Loucy (cell line): ENCODE data around the gene ARMC12.

Experiments
- H2AFZ ChIP-seq: fragments of 200-600 bp; sonication (generic); 2 replicates; pipeline ENCODE4 v1.6.0; 2016; ENCODE audit warnings: antibody characterized with exemption, mild to moderate bottlenecking, low read length, moderate library complexity
- H3F3A ChIP-seq: fragments of 200-600 bp; 2 replicates; pipeline ENCODE4 v1.6.0; 2016; ENCODE audit warnings: antibody characterized with exemption, low read depth, mild to moderate bottlenecking
- H3K27me3 ChIP-seq: fragments of 200-600 bp; sonication (generic); 2 replicates; pipeline ENCODE4 v1.6.1; 2014; ENCODE audit warnings: low read length, mild to moderate bottlenecking; ENCODE audit not compliant: insufficient read depth, poor library complexity, severe bottlenecking
- H3K36me3 ChIP-seq: fragments of 200-600 bp; sonication (generic); 2 replicates; pipeline ENCODE4 v1.6.1; 2016; ENCODE audit warnings: low read length; ENCODE audit not compliant: insufficient read depth
- H3K4me1 ChIP-seq: fragments of 200-600 bp; sonication (generic); 2 replicates; pipeline ENCODE4 v1.5.1; 2014; ENCODE audit warnings: low read length, mild to moderate bottlenecking; ENCODE audit not compliant: insufficient read depth, poor library complexity, severe bottlenecking
- H3K4me2 ChIP-seq: fragments of 200-600 bp; sonication (generic); 2 replicates; pipeline ENCODE4 v1.6.0; 2014; ENCODE audit warnings: antibody characterized with exemption, low read length, low read depth, mild to moderate bottlenecking; ENCODE audit not compliant: poor library complexity, severe bottlenecking
- H3K4me3 ChIP-seq: fragments of 200-600 bp; sonication (generic); 2 replicates; pipeline ENCODE4 v1.5.1; 2014; ENCODE audit warnings: low read length, mild to moderate bottlenecking, mixed read lengths; ENCODE audit not compliant: poor library complexity, severe bottlenecking
- H3K79me2 ChIP-seq: fragments of 200-600 bp; sonication (generic); 2 replicates; pipeline ENCODE4 v1.6.1; 2014; ENCODE audit warnings: low read length; ENCODE audit not compliant: insufficient read depth
- H3K9ac ChIP-seq: fragments of 200-600 bp; sonication (generic); 2 replicates; pipeline ENCODE4 v1.6.0; 2014; ENCODE audit warnings: mild to moderate bottlenecking, low read depth, low read length, moderate library complexity; ENCODE audit not compliant: poor library complexity, severe bottlenecking
- H3K9me2 ChIP-seq: fragments of 200-600 bp; sonication (generic); replicated peaks from 2 replicates; pipeline ENCODE4 v1.6.1; 2016; ENCODE audit warnings: low read depth, low read length, mixed read lengths
- H3K9me3 ChIP-seq: fragments of 200-600 bp; sonication (generic); 2 replicates; pipeline ENCODE4 v1.6.1; 2014; ENCODE audit warnings: mild to moderate bottlenecking, antibody characterized with exemption, low read length, low read depth; ENCODE audit not compliant: insufficient read depth
- H4K20me1 ChIP-seq: fragments of 200-600 bp; sonication (generic); 2 replicates; pipeline ENCODE4 v1.6.0; 2014; ENCODE audit warnings: antibody characterized with exemption, low read length, mild to moderate bottlenecking; ENCODE audit not compliant: insufficient read depth, poor library complexity, severe bottlenecking
- CTCF ChIP-seq: fragments of 200-600 bp; sonication (generic); conservative IDR thresholded peaks from 2 replicates; pipeline ENCODE4 v1.5.1; 2014; ENCODE audit warnings: mild to moderate bottlenecking, antibody characterized with exemption, low read length
- EZH2phosphoT487 ChIP-seq: fragments of 200-600 bp; IDR thresholded peaks from 2 replicates; pipeline ENCODE4 v1.6.1; 2018; ENCODE audit warnings: antibody characterized with exemption, mild to moderate bottlenecking, moderate library complexity, borderline replicate concordance

The ARMC12 gene

GRCh38 chr6:35776364-35777215 lies 39.8 kb downstream of the ARMC12 start, which contains the start of gene CLPSL2:
Gene CLPSL2 (plus strand): TSS chr6:35776598. CDS start chr6:35776619, 21 bp downstream.
- H3K9ac ChIP-seq, result no peak within 1 kb of the TSS

GRCh38 chr6:35777356-35778102 lies 40.7 kb downstream of the ARMC12 start:
- H3K9me3 ChIP-seq, result no peaks in the 10 kb centered on the region
- H3F3A ChIP-seq, result no peaks in the 10 kb centered on the region
- no peak overlapping the region; the same call in 1 of the 2 replicates for H2AFZ ChIP-seq
- H3K4me2 ChIP-seq, result no peak overlapping the region
- H3K9me2 ChIP-seq, result no peaks in the 10 kb centered on the region
- H4K20me1 ChIP-seq, result no peaks in the 10 kb centered on the region
- H3K36me3 ChIP-seq, result no peaks in the 10 kb centered on the region
- no peak for TF ChIP-seq CTCF
- no peak for TF ChIP-seq EZH2phosphoT487
- no peaks in the 10 kb centered on the region for H3K79me2 ChIP-seq
- no peaks in the 10 kb centered on the region for H3K4me1 ChIP-seq
- no peak overlapping the region for H3K4me3 ChIP-seq
- no peak overlapping the region for H3K9ac ChIP-seq
- no peaks in the 10 kb centered on the region for H3K27me3 ChIP-seq

More at GRCh38 chr6:35776364-35777215, 39.8 kb downstream of the ARMC12 start, which contains the start of gene CLPSL2:
- H4K20me1 ChIP-seq, result no peaks in the 10 kb centered on the region
- TF ChIP-seq CTCF (no peak), EZH2phosphoT487 (no peak)
- peak within 1 kb of the TSS; percentile 59 for H3K4me2 ChIP-seq
- no peaks in the 10 kb centered on the region for H3K4me1 ChIP-seq
- no peaks in the 10 kb centered on the region for H3K79me2 ChIP-seq
- no peaks in the 10 kb centered on the region for H3F3A ChIP-seq
- no peaks in the 10 kb centered on the region for H3K9me3 ChIP-seq
- H3K9me2 ChIP-seq, result no peaks in the 10 kb centered on the region
- no peaks in the 10 kb centered on the region for H3K36me3 ChIP-seq
- H2AFZ ChIP-seq, result peak within 1 kb of the TSS; percentile 83
- no peaks in the 10 kb centered on the region for H3K27me3 ChIP-seq
- H3K4me3 ChIP-seq, result peak within 1 kb of the TSS; percentile 64

DNA sequence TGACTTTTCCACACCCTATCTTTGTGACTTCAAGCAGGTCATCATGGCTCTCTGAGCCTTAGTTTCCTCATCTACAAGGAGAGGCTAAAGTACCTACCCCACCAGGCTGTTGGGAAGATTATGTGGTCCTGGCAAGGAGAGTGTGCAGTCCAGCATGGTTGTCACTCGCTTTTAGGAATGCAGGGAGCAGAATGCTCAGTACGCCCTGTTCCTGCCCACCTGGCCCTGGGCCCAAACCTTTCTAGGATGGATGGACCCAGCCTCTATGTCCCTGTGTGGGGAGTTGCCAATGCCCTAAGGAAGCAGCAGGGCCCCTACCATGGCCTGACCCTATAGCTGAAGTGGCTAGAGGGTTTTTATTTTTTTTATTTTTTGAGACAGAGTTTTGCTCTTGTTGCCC lies 41.6 kb downstream of the ARMC12 start:
- Histone ChIP-seq H3K4me3 (no peak overlapping the region), H3K9ac (no peak overlapping the region), H3K4me1 (no peaks in the 10 kb centered on the region), H3K9me3 (no peaks in the 10 kb centered on the region), H3K36me3 (no peaks in the 10 kb centered on the region), H3F3A (no peaks in the 10 kb centered on the region), H3K4me2 (no peak overlapping the region), H3K27me3 (no peaks in the 10 kb centered on the region), H4K20me1 (no peaks in the 10 kb centered on the region), H3K9me2 (no peaks in the 10 kb centered on the region), H2AFZ (no peak overlapping the region), H3K79me2 (no peaks in the 10 kb centered on the region)
- TF ChIP-seq CTCF, result no peak
- no peak for TF ChIP-seq EZH2phosphoT487
